H1 (cell line): ENCODE measurements around the gene FAM169A. TPM values are rescaled to one million over a fixed set of nuclear protein-coding genes. Genes with fewer than 3 reads are reported as not detected.

Experiments
- CTCF ChIA-PET: fragments of 300-600 bp; sonication (Branson Sonifier 250); formaldehyde crosslinking; loops from one replicate; lab custom pipeline; 2021; ENCODE audit not compliant: partially characterized antibody; lab: Charles Lee
- POLR2A ChIA-PET: fragments of 300-600 bp; sonication (Branson Sonifier 250); formaldehyde crosslinking; loops from one replicate; lab custom pipeline; 2021; ENCODE audit warnings: inconsistent platforms; ENCODE audit not compliant: partially characterized antibody; lab: Charles Lee
- DNase-seq, 2 experiments: peaks; one replicate each; pipeline versions ENCODE4 v3.0.0 to v3.0.0-alpha.2; 2010 to 2022; ENCODE audit warnings: low spot score in 2 of 2, low read depth in 1 of 2, mixed read lengths in 1 of 2
- FAIRE-seq: peaks from 2 replicates; lab custom pipeline; 2011; peaks lifted over from hg19 to GRCh38; lab: Jason Lieb, UNC
- H2AFZ ChIP-seq: 2 replicates; pipeline ENCODE4 v1.8.1; 2012; ENCODE audit warnings: low read length, inconsistent platforms
- H2AK5ac ChIP-seq: 2 replicates; pipeline ENCODE4 v1.6.1; 2013; ENCODE audit warnings: low read depth, low read length
- H2BK120ac ChIP-seq: replicated peaks from 2 replicates; pipeline ENCODE3; 2013; ENCODE audit warnings: low read depth, low read length, inconsistent platforms
- H2BK12ac ChIP-seq: 2 replicates; pipeline ENCODE4 v1.6.1; 2013; ENCODE audit warnings: low read depth, low read length
- H2BK15ac ChIP-seq: 2 replicates; pipeline ENCODE4 v1.6.1; 2013; ENCODE audit warnings: low read length
- H2BK20ac ChIP-seq: 2 replicates; pipeline ENCODE4 v1.6.1; 2013; ENCODE audit warnings: low read length
- H2BK5ac ChIP-seq: 2 replicates; pipeline ENCODE4 v1.6.1; 2013; ENCODE audit warnings: low read depth, low read length
- H3K14ac ChIP-seq: 2 replicates; pipeline ENCODE4 v1.6.1; 2013; ENCODE audit warnings: inconsistent platforms; ENCODE audit not compliant: insufficient read length
- H3K18ac ChIP-seq: 2 replicates; pipeline ENCODE4 v1.6.1; 2013; ENCODE audit warnings: low read length; ENCODE audit errors: extremely low read depth
- H3K23ac ChIP-seq: 2 replicates; pipeline ENCODE4 v1.6.1; 2013; ENCODE audit warnings: inconsistent platforms; ENCODE audit not compliant: insufficient read length
- H3K23me2 ChIP-seq: 2 replicates; pipeline ENCODE4 v1.6.1; 2013; ENCODE audit warnings: low read depth, low read length
- H3K27ac ChIP-seq: 2 replicates; pipeline ENCODE4 v1.6.1; 2011; ENCODE audit warnings: low read depth, low read length, inconsistent platforms
- H3K27me3 ChIP-seq, 4 experiments: replicated peaks in 1 of 4; 1 replicate in 1 of 4; 2 replicates in 3 of 4; pipeline versions ENCODE4 v1.6.1 to v1.8.1; 2011 to 2013; ENCODE audit warnings: low read length in 3 of 4, mild to moderate bottlenecking in 3 of 4, inconsistent platforms in 2 of 4, mixed read lengths in 2 of 4, moderate library complexity in 1 of 4; ENCODE audit not compliant: control insufficient read depth in 3 of 4, insufficient read depth in 3 of 4; ENCODE audit errors: extremely low read depth in 1 of 4
- H3K36me3 ChIP-seq, 4 experiments: 2 replicates each; pipeline versions ENCODE4 v1.6.1 to v1.8.1; 2011 to 2013; ENCODE audit warnings: mild to moderate bottlenecking in 4 of 4, low read length in 3 of 4, moderate library complexity in 2 of 4, control low read depth in 1 of 4, inconsistent platforms in 1 of 4; ENCODE audit not compliant: insufficient read depth in 4 of 4, control insufficient read depth in 2 of 4
- H3K4ac ChIP-seq: replicated peaks from 2 replicates; pipeline ENCODE3; 2013; ENCODE audit warnings: low read length, low read depth, mixed read lengths, inconsistent platforms; ENCODE audit not compliant: insufficient read length
- H3K4me1 ChIP-seq, 4 experiments: replicated peaks in 1 of 4; 1 replicate in 1 of 4; 2 replicates in 3 of 4; pipeline versions ENCODE4 v1.6.1 to v1.8.1; 2011 to 2013; ENCODE audit warnings: low read length in 3 of 4, inconsistent platforms in 2 of 4, mixed read lengths in 1 of 4; ENCODE audit not compliant: insufficient read depth in 4 of 4, control insufficient read depth in 3 of 4
- H3K4me2 ChIP-seq, 2 experiments: 2 replicates each; pipeline versions ENCODE4 v1.6.1 to v1.8.1; 2011 to 2013; ENCODE audit warnings: low read depth in 2 of 2, low read length in 2 of 2, control low read depth in 1 of 2, inconsistent platforms in 1 of 2, mild to moderate bottlenecking in 1 of 2; ENCODE audit not compliant: insufficient read depth in 1 of 2
- H3K4me3 ChIP-seq, 4 experiments: fragments of 200-600, 300-600 bp in 1 of 4; sonication (generic), shearing (Covaris generic), sonication (Bioruptor Twin) in 1 of 4; 2 replicates each; pipeline versions ENCODE4 v1.5.1 to v1.8.1; 2011 to 2016; ENCODE audit warnings: low read length in 4 of 4, low read depth in 3 of 4, control low read depth in 2 of 4, inconsistent platforms in 2 of 4, mild to moderate bottlenecking in 2 of 4, mixed read lengths in 1 of 4, moderate library complexity in 1 of 4; ENCODE audit not compliant: insufficient read depth in 2 of 4; ENCODE audit errors: extremely low read depth in 1 of 4
- H3K56ac ChIP-seq: replicated peaks from 2 replicates; pipeline ENCODE3; 2013; ENCODE audit warnings: low read depth, mild to moderate bottlenecking, mixed read lengths, low read length, inconsistent platforms; ENCODE audit not compliant: insufficient read length
- H3K79me1 ChIP-seq: 2 replicates; pipeline ENCODE4 v1.6.1; 2013; ENCODE audit warnings: low read depth, low read length, control low read depth
- H3K79me2 ChIP-seq, 2 experiments: 2 replicates each; pipeline versions ENCODE4 v1.6.1 to v1.8.1; 2012 to 2013; ENCODE audit warnings: low read length in 2 of 2, mild to moderate bottlenecking in 2 of 2, inconsistent platforms in 1 of 2; ENCODE audit not compliant: insufficient read depth in 2 of 2, control insufficient read depth in 1 of 2
- H3K9ac ChIP-seq, 4 experiments: replicated peaks in 1 of 4; 1 replicate in 1 of 4; 2 replicates in 3 of 4; pipeline versions ENCODE4 v1.6.1 to v1.8.1; 2011 to 2013; ENCODE audit warnings: low read depth in 3 of 4, low read length in 3 of 4, control low read depth in 2 of 4, mild to moderate bottlenecking in 2 of 4, moderate library complexity in 2 of 4, inconsistent platforms in 1 of 4; ENCODE audit errors: extremely low read depth in 1 of 4
- H3K9me3 ChIP-seq, 2 experiments: 2 replicates each; pipeline versions ENCODE4 v1.6.1 to v1.8.1; 2012 to 2013; ENCODE audit warnings: mild to moderate bottlenecking in 2 of 2, moderate library complexity in 2 of 2, control low read depth in 1 of 2, inconsistent platforms in 1 of 2, low read depth in 1 of 2, low read length in 1 of 2, mixed read lengths in 1 of 2; ENCODE audit not compliant: insufficient read depth in 2 of 2
- H4K20me1 ChIP-seq, 2 experiments: replicated peaks in 1 of 2; 2 replicates each; pipeline versions ENCODE3 to v1.8.1; 2011 to 2013; ENCODE audit warnings: inconsistent platforms in 2 of 2, low read length in 2 of 2, mild to moderate bottlenecking in 1 of 2; ENCODE audit not compliant: insufficient read depth in 2 of 2, control insufficient read depth in 1 of 2
- H4K5ac ChIP-seq: 2 replicates; pipeline ENCODE4 v1.6.1; 2013; ENCODE audit warnings: low read length, low read depth, mixed read lengths, inconsistent platforms; ENCODE audit not compliant: insufficient read length
- H4K8ac ChIP-seq: 2 replicates; pipeline ENCODE4 v1.8.0; 2013; ENCODE audit warnings: mild to moderate bottlenecking, moderate library complexity, low read length, inconsistent platforms; ENCODE audit not compliant: insufficient read depth; ENCODE audit errors: extremely low read depth
- H4K91ac ChIP-seq: replicated peaks from 2 replicates; pipeline ENCODE3; 2013; ENCODE audit warnings: low read length, mixed read lengths, inconsistent platforms; ENCODE audit not compliant: insufficient read length
- CBX8 ChIP-seq: fragments of 300-800, 300-1000 bp; sonication (generic); IDR thresholded peaks from 2 replicates; pipeline ENCODE4 v1.7.1; 2016; ENCODE audit warnings: low read depth, low read length, borderline replicate concordance
- CTBP2 ChIP-seq: IDR thresholded peaks from 2 replicates; pipeline ENCODE4 v1.7.0; 2011; ENCODE audit warnings: borderline replicate concordance, mild to moderate bottlenecking, moderate library complexity, mixed read lengths, low read length; ENCODE audit not compliant: insufficient read depth, insufficient read length
- EGR1 ChIP-seq: IDR thresholded peaks from 2 replicates; pipeline ENCODE4 v1.6.1; 2011; ENCODE audit warnings: low read depth, low read length, borderline replicate concordance
- EZH2 ChIP-seq: fragments of 200-600 bp; sonication (generic); IDR thresholded peaks from 2 replicates; pipeline ENCODE4 v1.7.1; 2012; ENCODE audit warnings: low read depth, mild to moderate bottlenecking, moderate library complexity, low read length, inconsistent platforms; ENCODE audit not compliant: severe bottlenecking
- MAFK ChIP-seq: IDR thresholded peaks from 2 replicates; pipeline ENCODE4 v1.6.1; 2012; ENCODE audit warnings: low read depth, mild to moderate bottlenecking, improper control_type of control experiment, low read length
- RNF2 ChIP-seq: fragments of 200-900, 300-1000 bp; sonication (generic); IDR thresholded peaks from 2 replicates; pipeline ENCODE4 v1.7.1; 2016; ENCODE audit warnings: borderline replicate concordance, low read depth, mild to moderate bottlenecking, antibody characterized with exemption, low read length; ENCODE audit not compliant: poor library complexity, severe bottlenecking; ENCODE audit errors: missing control alignments
- SAP30 ChIP-seq: fragments of 300-600 bp; sonication (generic); IDR thresholded peaks from 2 replicates; pipeline ENCODE4 v1.7.1; 2012; ENCODE audit warnings: low read length, moderate library complexity, mild to moderate bottlenecking, inconsistent platforms; ENCODE audit not compliant: insufficient read depth, insufficient replicate concordance
- SP1 ChIP-seq: IDR thresholded peaks from 2 replicates; pipeline ENCODE4 v1.6.1; 2011; ENCODE audit warnings: low read depth, low read length
- TAF1 ChIP-seq: IDR thresholded peaks from 2 replicates; pipeline ENCODE4 v1.6.1; 2011; ENCODE audit warnings: mild to moderate bottlenecking, low read depth, low read length
- whole genome bisulfite sequencing, 2 experiments: shearing (Covaris generic) in 1 of 2; methylation state at CpG; one replicate each; pipeline versions ENCODE4 v1.1.6 to v1.1.7; 2013 to 2015; ENCODE audit warnings: low lambda C conversion rate in 2 of 2, mixed read lengths in 2 of 2, inconsistent platforms in 1 of 2, low coverage in 1 of 2, missing lambda C conversion rate in 1 of 2; ENCODE audit not compliant: insufficient replicate concordance in 2 of 2, insufficient coverage in 1 of 2, insufficient read length in 1 of 2; ENCODE audit errors: extremely low coverage in 1 of 2, missing lambda C conversion rate in 1 of 2; 5-methylcytosine and 5-hydroxymethylcytosine counted together
- polyA plus RNA-seq, 7 experiments: library from polyadenylated mRNA; depleted of rRNA in 3 of 7; stranded (reverse) in 5 of 7; unstranded in 2 of 7; fragments of >200 nt in 5 of 7; fragments of 200-250 nt in 2 of 7; gene quantifications; 1 replicate in 5 of 7; 2 replicates in 1 of 7; 4 replicates in 1 of 7; pipeline versions ENCODE4 v1.2.1 to v1.2.3, GENCODE V29; 2011 to 2013; ENCODE audit warnings: missing spikeins in 2 of 7, mixed read lengths in 2 of 7
- total RNA-seq: library from RNA; stranded (reverse); fragmentation: NEBNext Ultra II Directional; extraction: Animal tissue kit (Norgen Biotek cat#: 25700); gene quantifications from 2 replicates; pipeline ENCODE4 v1.2.1, GENCODE V29; 2021
- TF ChIP-seq, protein P1 (sequence below): IDR thresholded peaks from 2 replicates; pipeline ENCODE4 v1.6.1; 2012; ENCODE audit warnings: low read length, inconsistent platforms

FAM169A gene
- total and polyA plus RNA-seq, 2 of the 8 experiments (the other 6 are each of a cell fraction or from before 2014, with no cell fraction given) = 12.6 to 83.1 TPM

DNA sequence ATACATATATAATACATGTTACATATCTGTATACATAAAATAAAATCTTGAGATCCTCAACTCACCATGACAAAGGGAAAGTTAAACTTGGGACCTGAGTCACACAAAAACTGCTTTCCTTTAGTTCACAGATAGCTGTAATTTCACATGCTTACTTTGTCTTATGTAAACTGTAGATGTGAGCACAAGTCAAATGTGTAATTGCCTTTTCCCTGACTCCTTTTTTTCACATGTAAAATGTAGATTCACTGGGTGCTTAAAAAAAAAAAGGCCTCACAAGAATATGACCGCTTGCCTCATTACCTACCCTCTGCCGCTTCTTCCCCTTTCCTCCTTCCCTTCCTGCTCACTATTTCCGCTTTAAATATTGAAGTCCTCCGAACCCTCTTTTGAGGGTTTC is 21.9 kb upstream of the FAM169A start:
- 98% methylated on average over 4 of the region's 4 CpGs; no CpG with 5 or more reads in 1 of the 2 experiments for WGBS, 2 experiments
- no peak for FAIRE-seq
- no peak overlapping the region for H3K56ac ChIP-seq
- TF ChIP-seq TAF1 (no peak), CBX8 (no peak), EGR1 (no peak), CTBP2 (no peak), SAP30 (no peak), MAFK (no peak), EZH2 (no peak), RNF2 (no peak), SP1 (no peak)
- TF ChIP-seq, protein P1, sequence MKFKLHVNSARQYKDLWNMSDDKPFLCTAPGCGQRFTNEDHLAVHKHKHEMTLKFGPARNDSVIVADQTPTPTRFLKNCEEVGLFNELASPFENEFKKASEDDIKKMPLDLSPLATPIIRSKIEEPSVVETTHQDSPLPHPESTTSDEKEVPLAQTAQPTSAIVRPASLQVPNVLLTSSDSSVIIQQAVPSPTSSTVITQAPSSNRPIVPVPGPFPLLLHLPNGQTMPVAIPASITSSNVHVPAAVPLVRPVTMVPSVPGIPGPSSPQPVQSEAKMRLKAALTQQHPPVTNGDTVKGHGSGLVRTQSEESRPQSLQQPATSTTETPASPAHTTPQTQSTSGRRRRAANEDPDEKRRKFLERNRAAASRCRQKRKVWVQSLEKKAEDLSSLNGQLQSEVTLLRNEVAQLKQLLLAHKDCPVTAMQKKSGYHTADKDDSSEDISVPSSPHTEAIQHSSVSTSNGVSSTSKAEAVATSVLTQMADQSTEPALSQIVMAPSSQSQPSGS = no peak

More for the DNA sequence above, 21.9 kb upstream of the FAM169A start:
- H3K9ac ChIP-seq = no peak overlapping the region
- no peak overlapping the region for H3K27ac ChIP-seq
- H3K4me2 ChIP-seq = no peak overlapping the region
- no peaks in the 10 kb centered on the region for H3K36me3 ChIP-seq
- no peak overlapping the region for H4K91ac ChIP-seq
- no peak overlapping the region for H3K4ac ChIP-seq
- H3K79me1 ChIP-seq = no peaks in the 10 kb centered on the region
- H2BK120ac ChIP-seq = no peak overlapping the region
- no peak overlapping the region for H2BK12ac ChIP-seq
- no peak overlapping the region for H2AFZ ChIP-seq
- no peak overlapping the region for H2BK20ac ChIP-seq
- no peak overlapping the region for H4K8ac ChIP-seq
- no peak overlapping the region for H3K14ac ChIP-seq
- no peak overlapping the region for H2AK5ac ChIP-seq
- H3K79me2 ChIP-seq = no peaks in the 10 kb centered on the region
- H3K23me2 ChIP-seq = no peaks in the 10 kb centered on the region; the same call in 1 of the 2 replicates
- no peaks in the 10 kb centered on the region for H3K9me3 ChIP-seq
- no peak overlapping the region for H3K23ac ChIP-seq
- no peak overlapping the region for H2BK15ac ChIP-seq
- CTCF ChIA-PET = interaction anchor here (0.5 kb wide), 1 partner anchor 78 kb away, joined by 3 read pairs; no protein-coding TSS in a partner anchor
- DNase-seq = no peak
- no peaks in the 10 kb centered on the region for H4K20me1 ChIP-seq
- H4K5ac ChIP-seq = no peak overlapping the region
- no peak overlapping the region for H3K18ac ChIP-seq
- H2BK5ac ChIP-seq = no peak overlapping the region
- H3K4me1 ChIP-seq = peaks cover 2 to 6% (median 3%) of the 10 kb centered on the region in 4 experiments; a peak in 4 of 7 replicates
- POLR2A ChIA-PET = no interaction called here
- H3K27me3 ChIP-seq = no peaks in the 10 kb centered on the region
- H3K4me3 ChIP-seq = no peak overlapping the region
